ENCODE measurements around the gene GPR142.

Gene GPR142

GRCh38 chr17:74332763-74333283 lies 34.5 kb upstream of the GPR142 start:
- Histone ChIP-seq H3K27me3 (ENCODE audit: control insufficient read depth in 1 of 2, insufficient read depth in 2 of 2, low read length in 2 of 2) (peaks cover 3 to 11% of the 10 kb centered on the region in 2 donors), H3K4me3 (ENCODE audit: low read depth in 1 of 2, low read length in 2 of 2) (no peak overlapping the region), H3K27ac (ENCODE audit: low read depth, low read length) (peak overlapping the region; percentile 20), H3K9me3 (ENCODE audit: control insufficient read depth in 1 of 2, low read length in 2 of 2) (no peaks in the 10 kb centered on the region), H3K9ac (ENCODE audit: low read depth in 1 of 2, low read length in 2 of 2) (no peak overlapping the region), H3K4me1 (ENCODE audit: control insufficient read depth in 1 of 2, insufficient read depth in 2 of 2, low read length in 2 of 2) (peaks cover 6 to 13% of the 10 kb centered on the region in 2 donors), H3K36me3 (ENCODE audit: control insufficient read depth in 1 of 2, insufficient read depth in 2 of 2, low read length in 2 of 2) (no peaks in the 10 kb centered on the region)

- Histone ChIP-seq H3K36me3 (ENCODE audit: control insufficient read depth in 1 of 2, insufficient read depth in 2 of 2, low read length in 2 of 2) (no peaks in the 10 kb centered on the region), H3K27ac (ENCODE audit: low read depth, low read length) (no peak overlapping the region), H3K4me3 (ENCODE audit: low read depth in 1 of 2, low read length in 2 of 2) (no peak overlapping the region), H3K27me3 (ENCODE audit: control insufficient read depth in 1 of 2, insufficient read depth in 2 of 2, low read length in 2 of 2) (peaks cover 1 to 5% of the 10 kb centered on the region in 2 donors), H3K9ac (ENCODE audit: low read depth in 1 of 2, low read length in 2 of 2) (no peak overlapping the region), H3K4me1 (ENCODE audit: control insufficient read depth in 1 of 2, insufficient read depth in 2 of 2, low read length in 2 of 2) (peaks cover 6 to 12% of the 10 kb centered on the region in 2 donors), H3K9me3 (ENCODE audit: control insufficient read depth in 1 of 2, low read length in 2 of 2) (no peaks in the 10 kb centered on the region)
These were observed 32.8 kb upstream of the GPR142 start for GRCh38 chr17:74334393-74335039.

- Histone ChIP-seq H3K4me1 (ENCODE audit: control insufficient read depth in 1 of 2, insufficient read depth in 2 of 2, low read length in 2 of 2) (peaks cover 6 to 9% of the 10 kb centered on the region in 2 donors), H3K4me3 (ENCODE audit: low read depth in 1 of 2, low read length in 2 of 2) (no peak overlapping the region), H3K36me3 (ENCODE audit: control insufficient read depth in 1 of 2, insufficient read depth in 2 of 2, low read length in 2 of 2) (no peaks in the 10 kb centered on the region), H3K27ac (ENCODE audit: low read depth, low read length) (no peak overlapping the region), H3K27me3 (ENCODE audit: control insufficient read depth in 1 of 2, insufficient read depth in 2 of 2, low read length in 2 of 2) (peaks cover 4 to 5% of the 10 kb centered on the region in 2 donors), H3K9me3 (ENCODE audit: control insufficient read depth in 1 of 2, low read length in 2 of 2) (no peaks in the 10 kb centered on the region), H3K9ac (ENCODE audit: low read depth in 1 of 2, low read length in 2 of 2) (no peak overlapping the region)
These were observed 31.7 kb upstream of the GPR142 start for GRCh38 chr17:74335529-74336062.

GRCh38 chr17:74336307-74336706 lies 31.0 kb upstream of the GPR142 start:
- H3K4me3 ChIP-seq (ENCODE audit: low read depth in 1 of 2, low read length in 2 of 2) = no peak overlapping the region
- H3K4me1 ChIP-seq (ENCODE audit: control insufficient read depth in 1 of 2, insufficient read depth in 2 of 2, low read length in 2 of 2) = peaks cover 6 to 9% of the 10 kb centered on the region in 2 donors
- H3K27ac ChIP-seq (ENCODE audit: low read depth, low read length) = no peak overlapping the region
- no peaks in the 10 kb centered on the region for H3K36me3 ChIP-seq (ENCODE audit: control insufficient read depth in 1 of 2, insufficient read depth in 2 of 2, low read length in 2 of 2)
- peaks cover 4 to 5% of the 10 kb centered on the region in 2 donors for H3K27me3 ChIP-seq (ENCODE audit: control insufficient read depth in 1 of 2, insufficient read depth in 2 of 2, low read length in 2 of 2)
- H3K9me3 ChIP-seq (ENCODE audit: control insufficient read depth in 1 of 2, low read length in 2 of 2) = no peaks in the 10 kb centered on the region
- no peak overlapping the region for H3K9ac ChIP-seq (ENCODE audit: low read depth in 1 of 2, low read length in 2 of 2)

- no peak overlapping the region for H3K27ac ChIP-seq (ENCODE audit: low read depth, low read length)
- H3K4me1 ChIP-seq (ENCODE audit: control insufficient read depth in 1 of 2, insufficient read depth in 2 of 2, low read length in 2 of 2) = peaks cover 0 to 3% of the 10 kb centered on the region in 2 donors
- H3K36me3 ChIP-seq (ENCODE audit: control insufficient read depth in 1 of 2, insufficient read depth in 2 of 2, low read length in 2 of 2) = no peaks in the 10 kb centered on the region
- no peak overlapping the region for H3K4me3 ChIP-seq (ENCODE audit: low read depth in 1 of 2, low read length in 2 of 2)
- peaks cover 4 to 5% of the 10 kb centered on the region in 2 donors for H3K27me3 ChIP-seq (ENCODE audit: control insufficient read depth in 1 of 2, insufficient read depth in 2 of 2, low read length in 2 of 2)
- no peaks in the 10 kb centered on the region for H3K9me3 ChIP-seq (ENCODE audit: control insufficient read depth in 1 of 2, low read length in 2 of 2)
- H3K9ac ChIP-seq (ENCODE audit: low read depth in 1 of 2, low read length in 2 of 2) = no peak overlapping the region
These were observed 29.3 kb upstream of the GPR142 start for GRCh38 chr17:74337834-74338500.

GRCh38 chr17:74339537-74340195 lies 27.6 kb upstream of the GPR142 start:
- H3K36me3 ChIP-seq (ENCODE audit: control insufficient read depth in 1 of 2, insufficient read depth in 2 of 2, low read length in 2 of 2) = no peaks in the 10 kb centered on the region
- no peak overlapping the region for H3K9ac ChIP-seq (ENCODE audit: low read depth in 1 of 2, low read length in 2 of 2)
- no peak overlapping the region for H3K4me3 ChIP-seq (ENCODE audit: low read depth in 1 of 2, low read length in 2 of 2)
- no peaks in the 10 kb centered on the region for H3K9me3 ChIP-seq (ENCODE audit: control insufficient read depth in 1 of 2, low read length in 2 of 2)
- H3K27me3 ChIP-seq (ENCODE audit: control insufficient read depth in 1 of 2, insufficient read depth in 2 of 2, low read length in 2 of 2) = peaks cover 5 to 11% of the 10 kb centered on the region in 2 donors
- H3K27ac ChIP-seq (ENCODE audit: low read depth, low read length) = no peak overlapping the region
- H3K4me1 ChIP-seq (ENCODE audit: control insufficient read depth in 1 of 2, insufficient read depth in 2 of 2, low read length in 2 of 2) = no peaks in the 10 kb centered on the region

GRCh38 chr17:74340470-74341023 lies 26.8 kb upstream of the GPR142 start:
- Histone ChIP-seq H3K9me3 (ENCODE audit: control insufficient read depth in 1 of 2, low read length in 2 of 2) (no peaks in the 10 kb centered on the region), H3K4me3 (ENCODE audit: low read depth in 1 of 2, low read length in 2 of 2) (no peak overlapping the region), H3K27me3 (ENCODE audit: control insufficient read depth in 1 of 2, insufficient read depth in 2 of 2, low read length in 2 of 2) (peaks cover 5 to 11% of the 10 kb centered on the region in 2 donors), H3K9ac (ENCODE audit: low read depth in 1 of 2, low read length in 2 of 2) (no peak overlapping the region), H3K36me3 (ENCODE audit: control insufficient read depth in 1 of 2, insufficient read depth in 2 of 2, low read length in 2 of 2) (no peaks in the 10 kb centered on the region), H3K27ac (ENCODE audit: low read depth, low read length) (no peak overlapping the region), H3K4me1 (ENCODE audit: control insufficient read depth in 1 of 2, insufficient read depth in 2 of 2, low read length in 2 of 2) (no peaks in the 10 kb centered on the region)

- no peak overlapping the region for H3K9ac ChIP-seq (ENCODE audit: low read depth in 1 of 2, low read length in 2 of 2)
- H3K27me3 ChIP-seq (ENCODE audit: control insufficient read depth in 1 of 2, insufficient read depth in 2 of 2, low read length in 2 of 2) = peaks cover 5 to 11% of the 10 kb centered on the region in 2 donors
- no peaks in the 10 kb centered on the region for H3K36me3 ChIP-seq (ENCODE audit: control insufficient read depth in 1 of 2, insufficient read depth in 2 of 2, low read length in 2 of 2)
- no peaks in the 10 kb centered on the region for H3K9me3 ChIP-seq (ENCODE audit: control insufficient read depth in 1 of 2, low read length in 2 of 2)
- H3K4me1 ChIP-seq (ENCODE audit: control insufficient read depth in 1 of 2, insufficient read depth in 2 of 2, low read length in 2 of 2) = no peaks in the 10 kb centered on the region
- no peak overlapping the region for H3K4me3 ChIP-seq (ENCODE audit: low read depth in 1 of 2, low read length in 2 of 2)
- H3K27ac ChIP-seq (ENCODE audit: low read depth, low read length) = no peak overlapping the region
These were observed 25.1 kb upstream of the GPR142 start for GRCh38 chr17:74342224-74342623.

- H3K36me3 ChIP-seq (ENCODE audit: control insufficient read depth in 1 of 2, insufficient read depth in 2 of 2, low read length in 2 of 2) = no peaks in the 10 kb centered on the region
- no peak overlapping the region for H3K4me3 ChIP-seq (ENCODE audit: low read depth in 1 of 2, low read length in 2 of 2)
- H3K4me1 ChIP-seq (ENCODE audit: control insufficient read depth in 1 of 2, insufficient read depth in 2 of 2, low read length in 2 of 2) = no peaks in the 10 kb centered on the region
- no peaks in the 10 kb centered on the region for H3K9me3 ChIP-seq (ENCODE audit: control insufficient read depth in 1 of 2, low read length in 2 of 2)
- no peak overlapping the region for H3K9ac ChIP-seq (ENCODE audit: low read depth in 1 of 2, low read length in 2 of 2)
- no peak overlapping the region for H3K27ac ChIP-seq (ENCODE audit: low read depth, low read length)
- peaks cover 0 to 14% of the 10 kb centered on the region in 2 donors for H3K27me3 ChIP-seq (ENCODE audit: control insufficient read depth in 1 of 2, insufficient read depth in 2 of 2, low read length in 2 of 2)
These were observed 24.2 kb upstream of the GPR142 start for GRCh38 chr17:74343121-74343520.

Data from duodenal mucosa (tissue), 2 donors.